ENCODE data around the gene TACC3. TPM values are rescaled to one million over a fixed set of nuclear protein-coding genes. Genes with fewer than 3 reads are reported as not detected.

The TACC3 gene
- total RNA-seq, 2 donors from 2014 or later: 6.3 to 9.2 TPM

Other genes starting within 250 kb of the TACC3 start
- gene FAM53A, start 37.2 kb upstream of the TACC3 start, total RNA-seq: 1 to 10 TPM; 1.3 to 1.6 TPM
- gene SLBP, start 9.2 kb upstream of the TACC3 start, total RNA-seq: 10 to 100 TPM; 15.8 to 18.2 TPM
- gene TMEM129, start 198 bp upstream of the TACC3 start, total RNA-seq: 10 to 100 TPM; 34.0 to 48.4 TPM
- 1 to 10 TPM; 1.6 to 5.4 TPM for gene FGFR3, start 71.8 kb downstream of the TACC3 start, total RNA-seq
- gene LETM1, start 134.6 kb downstream of the TACC3 start, total RNA-seq: 10 to 100 TPM; 37.2 to 50.5 TPM
- gene NSD2, start 149.9 kb downstream of the TACC3 start, total RNA-seq: 10 to 100 TPM; 30.0 to 38.7 TPM

All from left cardiac atrium (tissue), 2 donors.